ENCODE data around the gene NECAB3.

GRCh38 chr20:33686100-33686983 lies 12.1 kb upstream of the NECAB3 start, which contains the start of gene E2F1:
- TF ChIP-seq, protein P1, sequence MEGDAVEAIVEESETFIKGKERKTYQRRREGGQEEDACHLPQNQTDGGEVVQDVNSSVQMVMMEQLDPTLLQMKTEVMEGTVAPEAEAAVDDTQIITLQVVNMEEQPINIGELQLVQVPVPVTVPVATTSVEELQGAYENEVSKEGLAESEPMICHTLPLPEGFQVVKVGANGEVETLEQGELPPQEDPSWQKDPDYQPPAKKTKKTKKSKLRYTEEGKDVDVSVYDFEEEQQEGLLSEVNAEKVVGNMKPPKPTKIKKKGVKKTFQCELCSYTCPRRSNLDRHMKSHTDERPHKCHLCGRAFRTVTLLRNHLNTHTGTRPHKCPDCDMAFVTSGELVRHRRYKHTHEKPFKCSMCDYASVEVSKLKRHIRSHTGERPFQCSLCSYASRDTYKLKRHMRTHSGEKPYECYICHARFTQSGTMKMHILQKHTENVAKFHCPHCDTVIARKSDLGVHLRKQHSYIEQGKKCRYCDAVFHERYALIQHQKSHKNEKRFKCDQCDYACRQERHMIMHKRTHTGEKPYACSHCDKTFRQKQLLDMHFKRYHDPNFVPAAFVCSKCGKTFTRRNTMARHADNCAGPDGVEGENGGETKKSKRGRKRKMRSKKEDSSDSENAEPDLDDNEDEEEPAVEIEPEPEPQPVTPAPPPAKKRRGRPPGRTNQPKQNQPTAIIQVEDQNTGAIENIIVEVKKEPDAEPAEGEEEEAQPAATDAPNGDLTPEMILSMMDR (IDR thresholded peaks at IDR 0.05), result no peak
- TF ChIP-seq POLR2A (IDR thresholded peaks at IDR 0.05), result no peak
